ENCODE measurements around the gene TSGA10IP. TPM values are rescaled to one million over a fixed set of nuclear protein-coding genes. Genes with fewer than 3 reads are reported as not detected.

TSGA10IP gene
- total RNA-seq, 1 experiment from 2014 or later, result 3.4 TPM

DNA sequence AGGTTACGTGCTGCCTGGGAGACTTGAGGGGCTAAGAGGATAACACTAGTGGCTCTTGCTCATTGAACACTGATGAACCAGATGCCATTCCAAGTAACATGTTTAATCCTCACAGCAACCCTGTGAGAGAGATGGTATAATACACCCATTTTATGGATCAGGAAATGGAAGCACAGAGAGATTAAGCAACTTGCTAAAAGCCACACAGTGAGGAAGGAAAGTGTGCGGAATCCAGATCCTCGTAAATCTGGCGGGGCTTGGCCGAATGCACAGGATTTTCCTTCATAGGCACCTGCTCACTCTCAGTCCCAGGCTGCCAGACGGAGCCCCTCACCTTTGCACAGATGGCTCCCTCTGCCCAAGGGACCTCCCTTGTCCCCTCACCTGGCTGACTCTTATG, 37.4 kb upstream of the TSGA10IP start (continued):
- TF ChIP-seq, protein P1, sequence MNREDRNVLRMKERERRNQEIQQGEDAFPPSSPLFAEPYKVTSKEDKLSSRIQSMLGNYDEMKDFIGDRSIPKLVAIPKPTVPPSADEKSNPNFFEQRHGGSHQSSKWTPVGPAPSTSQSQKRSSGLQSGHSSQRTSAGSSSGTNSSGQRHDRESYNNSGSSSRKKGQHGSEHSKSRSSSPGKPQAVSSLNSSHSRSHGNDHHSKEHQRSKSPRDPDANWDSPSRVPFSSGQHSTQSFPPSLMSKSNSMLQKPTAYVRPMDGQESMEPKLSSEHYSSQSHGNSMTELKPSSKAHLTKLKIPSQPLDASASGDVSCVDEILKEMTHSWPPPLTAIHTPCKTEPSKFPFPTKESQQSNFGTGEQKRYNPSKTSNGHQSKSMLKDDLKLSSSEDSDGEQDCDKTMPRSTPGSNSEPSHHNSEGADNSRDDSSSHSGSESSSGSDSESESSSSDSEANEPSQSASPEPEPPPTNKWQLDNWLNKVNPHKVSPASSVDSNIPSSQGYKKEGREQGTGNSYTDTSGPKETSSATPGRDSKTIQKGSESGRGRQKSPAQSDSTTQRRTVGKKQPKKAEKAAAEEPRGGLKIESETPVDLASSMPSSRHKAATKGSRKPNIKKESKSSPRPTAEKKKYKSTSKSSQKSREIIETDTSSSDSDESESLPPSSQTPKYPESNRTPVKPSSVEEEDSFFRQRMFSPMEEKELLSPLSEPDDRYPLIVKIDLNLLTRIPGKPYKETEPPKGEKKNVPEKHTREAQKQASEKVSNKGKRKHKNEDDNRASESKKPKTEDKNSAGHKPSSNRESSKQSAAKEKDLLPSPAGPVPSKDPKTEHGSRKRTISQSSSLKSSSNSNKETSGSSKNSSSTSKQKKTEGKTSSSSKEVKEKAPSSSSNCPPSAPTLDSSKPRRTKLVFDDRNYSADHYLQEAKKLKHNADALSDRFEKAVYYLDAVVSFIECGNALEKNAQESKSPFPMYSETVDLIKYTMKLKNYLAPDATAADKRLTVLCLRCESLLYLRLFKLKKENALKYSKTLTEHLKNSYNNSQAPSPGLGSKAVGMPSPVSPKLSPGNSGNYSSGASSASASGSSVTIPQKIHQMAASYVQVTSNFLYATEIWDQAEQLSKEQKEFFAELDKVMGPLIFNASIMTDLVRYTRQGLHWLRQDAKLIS (CRISPR knock-in tag; IDR thresholded peaks at IDR 0.05; ENCODE audit: borderline replicate concordance), result no peak
- TF ChIP-seq ZNF671 (CRISPR knock-in tag; IDR thresholded peaks at IDR 0.05) (no peak), CREB1 (CRISPR knock-in tag; IDR thresholded peaks at IDR 0.05) (no peak), NR1H2 (CRISPR knock-in tag; IDR thresholded peaks at IDR 0.05) (no peak)
- TF ChIP-seq, protein P2, sequence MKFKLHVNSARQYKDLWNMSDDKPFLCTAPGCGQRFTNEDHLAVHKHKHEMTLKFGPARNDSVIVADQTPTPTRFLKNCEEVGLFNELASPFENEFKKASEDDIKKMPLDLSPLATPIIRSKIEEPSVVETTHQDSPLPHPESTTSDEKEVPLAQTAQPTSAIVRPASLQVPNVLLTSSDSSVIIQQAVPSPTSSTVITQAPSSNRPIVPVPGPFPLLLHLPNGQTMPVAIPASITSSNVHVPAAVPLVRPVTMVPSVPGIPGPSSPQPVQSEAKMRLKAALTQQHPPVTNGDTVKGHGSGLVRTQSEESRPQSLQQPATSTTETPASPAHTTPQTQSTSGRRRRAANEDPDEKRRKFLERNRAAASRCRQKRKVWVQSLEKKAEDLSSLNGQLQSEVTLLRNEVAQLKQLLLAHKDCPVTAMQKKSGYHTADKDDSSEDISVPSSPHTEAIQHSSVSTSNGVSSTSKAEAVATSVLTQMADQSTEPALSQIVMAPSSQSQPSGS (CRISPR knock-in tag; IDR thresholded peaks at IDR 0.05; ENCODE audit: borderline replicate concordance, low read depth), result no peak

DNA sequence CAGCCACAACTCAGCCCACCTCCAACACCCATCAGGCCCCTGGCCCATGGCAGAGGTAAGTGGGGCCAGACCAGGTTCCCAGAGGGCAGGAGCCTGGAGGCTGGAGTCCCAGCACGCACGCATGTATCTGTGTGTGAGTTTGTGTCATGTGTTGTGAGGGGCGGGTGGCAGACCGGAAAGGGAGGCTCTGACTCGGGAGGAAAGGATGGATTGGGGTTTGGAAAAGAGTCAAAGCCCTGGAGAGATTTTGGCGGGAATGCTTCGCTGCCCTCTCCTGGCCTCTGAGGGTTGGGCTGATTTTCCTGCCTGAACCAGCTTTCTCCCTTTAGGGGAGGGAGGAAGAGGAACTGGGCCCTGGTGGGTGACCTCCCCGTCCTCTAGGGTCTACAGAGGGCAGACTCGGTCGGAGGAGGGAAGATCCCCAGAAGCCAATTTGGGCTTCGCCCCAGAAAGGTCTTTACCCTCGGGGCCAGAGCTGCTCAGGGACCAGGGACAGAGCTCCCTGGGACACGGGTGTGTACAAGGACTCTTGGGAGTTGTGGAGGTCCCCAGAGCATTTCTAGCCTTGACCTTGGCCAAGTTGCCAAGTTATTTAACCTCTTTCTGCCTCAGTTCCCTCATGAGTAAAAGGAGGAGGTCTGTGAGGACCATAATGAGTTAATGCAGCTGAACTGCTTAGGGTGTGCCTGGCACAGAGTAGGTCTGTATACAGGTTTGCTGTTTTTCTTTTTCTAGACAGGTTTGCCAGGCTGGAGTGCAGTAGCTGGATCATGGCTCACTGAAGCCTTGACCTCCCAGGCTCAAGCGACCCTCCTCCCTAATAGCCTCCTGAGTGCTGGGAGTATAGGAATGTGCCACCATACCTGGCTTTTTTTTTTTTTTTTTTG, 33.4 kb upstream of the TSGA10IP start:
- Mint-ChIP-seq H3K9me3 (no peaks in the 10 kb centered on the region), H3K36me3 (no peaks in the 10 kb centered on the region), H3K27ac (no peak overlapping the region), H3K27me3 (ENCODE audit: low read depth) (peaks cover 27% of the 10 kb centered on the region), H3K4me3 (no peak overlapping the region), H3K4me1 (peaks cover 17% of the 10 kb centered on the region)
- ATAC-seq, result peak; percentile 81
- peak; percentile 69 for DNase-seq (ENCODE audit: low spot score)
- CTCF ChIA-PET, result interaction anchor here (0.8 to 2.2 kb wide), 16 partner anchors 11 to 201 kb away, joined by 3 to 41 read pairs (median 7); partner anchors contain the start of genes CCDC85B, CTSW, FIBP and FOSL1
- POLR2A ChIA-PET, result interaction anchor here (0.7 to 1.9 kb wide), 3 partner anchors 21 to 90 kb away, joined by 3 to 8 read pairs (median 4); partner anchors contain the start of genes BANF1, CCDC85B, EIF1AD and MUS81
- TF ChIP-seq, protein P3, sequence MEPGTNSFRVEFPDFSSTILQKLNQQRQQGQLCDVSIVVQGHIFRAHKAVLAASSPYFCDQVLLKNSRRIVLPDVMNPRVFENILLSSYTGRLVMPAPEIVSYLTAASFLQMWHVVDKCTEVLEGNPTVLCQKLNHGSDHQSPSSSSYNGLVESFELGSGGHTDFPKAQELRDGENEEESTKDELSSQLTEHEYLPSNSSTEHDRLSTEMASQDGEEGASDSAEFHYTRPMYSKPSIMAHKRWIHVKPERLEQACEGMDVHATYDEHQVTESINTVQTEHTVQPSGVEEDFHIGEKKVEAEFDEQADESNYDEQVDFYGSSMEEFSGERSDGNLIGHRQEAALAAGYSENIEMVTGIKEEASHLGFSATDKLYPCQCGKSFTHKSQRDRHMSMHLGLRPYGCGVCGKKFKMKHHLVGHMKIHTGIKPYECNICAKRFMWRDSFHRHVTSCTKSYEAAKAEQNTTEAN (CRISPR knock-in tag; IDR thresholded peaks at IDR 0.05), result no peak
- TF ChIP-seq, protein P4, sequence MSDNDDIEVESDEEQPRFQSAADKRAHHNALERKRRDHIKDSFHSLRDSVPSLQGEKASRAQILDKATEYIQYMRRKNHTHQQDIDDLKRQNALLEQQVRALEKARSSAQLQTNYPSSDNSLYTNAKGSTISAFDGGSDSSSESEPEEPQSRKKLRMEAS (CRISPR knock-in tag; IDR thresholded peaks at IDR 0.05), result peak; percentile 67
- TF ChIP-seq ZBTB21 (CRISPR knock-in tag; IDR thresholded peaks at IDR 0.05; ENCODE audit: borderline replicate concordance), result no peak
- TF ChIP-seq, protein P5, sequence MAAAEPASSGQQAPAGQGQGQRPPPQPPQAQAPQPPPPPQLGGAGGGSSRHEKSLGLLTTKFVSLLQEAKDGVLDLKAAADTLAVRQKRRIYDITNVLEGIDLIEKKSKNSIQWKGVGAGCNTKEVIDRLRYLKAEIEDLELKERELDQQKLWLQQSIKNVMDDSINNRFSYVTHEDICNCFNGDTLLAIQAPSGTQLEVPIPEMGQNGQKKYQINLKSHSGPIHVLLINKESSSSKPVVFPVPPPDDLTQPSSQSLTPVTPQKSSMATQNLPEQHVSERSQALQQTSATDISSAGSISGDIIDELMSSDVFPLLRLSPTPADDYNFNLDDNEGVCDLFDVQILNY (CRISPR knock-in tag; IDR thresholded peaks at IDR 0.05), result 0 out of 2 replicates have a peak, but pooled peaks have one; percentile 62
- TF ChIP-seq PRRX2 (CRISPR knock-in tag; IDR thresholded peaks at IDR 0.05), result no peak
- TF ChIP-seq, protein P6, sequence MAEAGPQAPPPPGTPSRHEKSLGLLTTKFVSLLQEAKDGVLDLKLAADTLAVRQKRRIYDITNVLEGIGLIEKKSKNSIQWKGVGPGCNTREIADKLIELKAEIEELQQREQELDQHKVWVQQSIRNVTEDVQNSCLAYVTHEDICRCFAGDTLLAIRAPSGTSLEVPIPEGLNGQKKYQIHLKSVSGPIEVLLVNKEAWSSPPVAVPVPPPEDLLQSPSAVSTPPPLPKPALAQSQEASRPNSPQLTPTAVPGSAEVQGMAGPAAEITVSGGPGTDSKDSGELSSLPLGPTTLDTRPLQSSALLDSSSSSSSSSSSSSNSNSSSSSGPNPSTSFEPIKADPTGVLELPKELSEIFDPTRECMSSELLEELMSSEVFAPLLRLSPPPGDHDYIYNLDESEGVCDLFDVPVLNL (CRISPR knock-in tag; IDR thresholded peaks at IDR 0.05; ENCODE audit: borderline replicate concordance, low read depth), result no peak
- TF ChIP-seq ESRRA (CRISPR knock-in tag; IDR thresholded peaks at IDR 0.05; ENCODE audit: borderline replicate concordance), result no peak
- TF ChIP-seq, protein P7, sequence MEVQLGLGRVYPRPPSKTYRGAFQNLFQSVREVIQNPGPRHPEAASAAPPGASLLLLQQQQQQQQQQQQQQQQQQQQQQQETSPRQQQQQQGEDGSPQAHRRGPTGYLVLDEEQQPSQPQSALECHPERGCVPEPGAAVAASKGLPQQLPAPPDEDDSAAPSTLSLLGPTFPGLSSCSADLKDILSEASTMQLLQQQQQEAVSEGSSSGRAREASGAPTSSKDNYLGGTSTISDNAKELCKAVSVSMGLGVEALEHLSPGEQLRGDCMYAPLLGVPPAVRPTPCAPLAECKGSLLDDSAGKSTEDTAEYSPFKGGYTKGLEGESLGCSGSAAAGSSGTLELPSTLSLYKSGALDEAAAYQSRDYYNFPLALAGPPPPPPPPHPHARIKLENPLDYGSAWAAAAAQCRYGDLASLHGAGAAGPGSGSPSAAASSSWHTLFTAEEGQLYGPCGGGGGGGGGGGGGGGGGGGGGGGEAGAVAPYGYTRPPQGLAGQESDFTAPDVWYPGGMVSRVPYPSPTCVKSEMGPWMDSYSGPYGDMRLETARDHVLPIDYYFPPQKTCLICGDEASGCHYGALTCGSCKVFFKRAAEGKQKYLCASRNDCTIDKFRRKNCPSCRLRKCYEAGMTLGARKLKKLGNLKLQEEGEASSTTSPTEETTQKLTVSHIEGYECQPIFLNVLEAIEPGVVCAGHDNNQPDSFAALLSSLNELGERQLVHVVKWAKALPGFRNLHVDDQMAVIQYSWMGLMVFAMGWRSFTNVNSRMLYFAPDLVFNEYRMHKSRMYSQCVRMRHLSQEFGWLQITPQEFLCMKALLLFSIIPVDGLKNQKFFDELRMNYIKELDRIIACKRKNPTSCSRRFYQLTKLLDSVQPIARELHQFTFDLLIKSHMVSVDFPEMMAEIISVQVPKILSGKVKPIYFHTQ (CRISPR knock-in tag; IDR thresholded peaks at IDR 0.05), result no peak
- no peak for TF ChIP-seq NR1H2 (CRISPR knock-in tag; IDR thresholded peaks at IDR 0.05)
- peak; percentile 47 for TF ChIP-seq FOXP1 (CRISPR knock-in tag; IDR thresholded peaks at IDR 0.05; ENCODE audit: borderline replicate concordance)
- TF ChIP-seq, protein P8, sequence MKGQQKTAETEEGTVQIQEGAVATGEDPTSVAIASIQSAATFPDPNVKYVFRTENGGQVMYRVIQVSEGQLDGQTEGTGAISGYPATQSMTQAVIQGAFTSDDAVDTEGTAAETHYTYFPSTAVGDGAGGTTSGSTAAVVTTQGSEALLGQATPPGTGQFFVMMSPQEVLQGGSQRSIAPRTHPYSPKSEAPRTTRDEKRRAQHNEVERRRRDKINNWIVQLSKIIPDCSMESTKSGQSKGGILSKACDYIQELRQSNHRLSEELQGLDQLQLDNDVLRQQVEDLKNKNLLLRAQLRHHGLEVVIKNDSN (CRISPR knock-in tag; IDR thresholded peaks at IDR 0.05), result no peak
- TF ChIP-seq TCF7 (CRISPR knock-in tag; IDR thresholded peaks at IDR 0.05; ENCODE audit: low read depth), result no peak
